HG03175 (cell line): ENCODE measurements around the gene NKX6-1.

ENCODE experiments used
- ATAC-seq: cut with Tn5 transposase; IDR thresholded peaks from one replicate; pipeline ENCODE4 v1.9.1; 2021; ENCODE audit warnings: mild to moderate bottlenecking, moderate library complexity; ENCODE audit not compliant: unreplicated experiment

NKX6-1 gene

GRCh38 chr4:84479663-84480062 is 19.4 kb downstream of the NKX6-1 start:
- no peak for ATAC-seq

- ATAC-seq: no peak
These were observed 21.4 kb downstream of the NKX6-1 start for GRCh38 chr4:84477738-84478137.

GRCh38 chr4:84474107-84474506 is 25.0 kb downstream of the NKX6-1 start:
- ATAC-seq: no peak

DNA sequence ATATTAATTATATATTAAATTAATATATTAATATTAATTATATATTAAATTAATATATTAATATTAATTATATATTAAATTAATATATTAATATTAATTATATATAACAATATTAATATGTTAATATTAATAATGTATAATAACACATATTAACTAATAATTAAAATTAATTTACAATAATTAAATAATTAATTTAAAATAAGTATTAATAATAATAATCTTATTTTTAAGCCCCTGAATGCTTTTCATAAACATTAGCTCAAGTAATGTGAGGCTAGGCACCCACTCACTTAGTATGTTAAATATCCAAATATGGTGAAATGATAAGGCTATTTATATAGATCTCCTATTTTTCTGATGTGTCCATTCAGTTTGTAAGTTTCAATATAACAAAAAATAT is 26.9 kb downstream of the NKX6-1 start:
- ATAC-seq: no peak

GRCh38 chr4:84470204-84470785 is 28.8 kb downstream of the NKX6-1 start:
- no peak for ATAC-seq

GRCh38 chr4:84467601-84468000 is 31.5 kb downstream of the NKX6-1 start:
- ATAC-seq: no peak

DNA sequence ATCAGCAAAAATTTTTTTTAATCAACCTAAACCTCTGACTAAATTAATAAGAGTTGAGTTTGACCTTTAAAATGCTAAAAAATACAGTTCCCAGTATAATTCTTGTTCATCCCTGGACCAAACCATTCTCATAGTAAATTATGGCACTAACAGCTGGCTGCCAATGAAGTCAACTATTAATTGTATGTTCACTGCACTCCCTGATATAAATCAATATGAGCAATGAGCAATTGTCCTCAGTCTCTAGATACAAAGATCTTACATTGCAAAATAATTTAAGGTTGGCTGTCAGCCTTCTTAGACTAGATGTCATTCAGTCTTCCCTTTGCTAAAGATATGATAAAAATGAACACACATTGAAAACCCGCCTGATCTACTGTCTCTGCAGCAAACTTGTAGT is 39.3 kb downstream of the NKX6-1 start:
- ATAC-seq: no peak

GRCh38 chr4:84456157-84456556 is 42.9 kb downstream of the NKX6-1 start:
- ATAC-seq: no peak

GRCh38 chr4:84455697-84456096 is 43.4 kb downstream of the NKX6-1 start:
- ATAC-seq: no peak

GRCh38 chr4:84451546-84451945 is 47.5 kb downstream of the NKX6-1 start:
- ATAC-seq: no peak

- ATAC-seq: no peak
These were observed 55.6 kb downstream of the NKX6-1 start for GRCh38 chr4:84443523-84443922.

DNA sequence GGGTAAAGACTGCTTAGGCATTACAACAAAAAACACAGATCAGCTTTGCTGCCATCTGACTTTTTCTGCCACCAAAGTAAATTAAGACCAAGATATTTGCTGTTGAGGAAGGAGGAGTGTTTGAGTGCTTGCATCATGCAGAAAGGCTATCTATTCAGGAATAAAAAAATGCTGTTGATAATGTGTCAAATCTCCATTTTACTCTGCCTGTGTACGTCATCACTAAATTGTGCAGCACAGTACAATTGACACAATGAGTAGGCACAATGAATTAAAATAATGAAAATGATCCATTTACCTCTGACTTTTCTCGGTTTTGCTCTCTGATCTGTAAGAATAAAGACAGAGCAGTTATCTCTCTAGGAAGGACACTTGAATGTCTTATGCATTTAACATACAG is 56.3 kb downstream of the NKX6-1 start:
- ATAC-seq: no peak
